Activated CD4-positive, alpha-beta T cell treated with anti-CD3 and anti-CD28 coated beads, Interleukin-2, amount 50 U/mL, for 48 hours (primary cell): ENCODE measurements around the gene SLC25A33.
A peak's percentile ranks its signal among the peaks of the same experiment; 100 is the strongest.
"Not testable (repeated sequence)": the region's sequence is repeated elsewhere in the genome, so short reads cannot be mapped to it uniquely, and the experiment has no call there.

ENCODE experiments used
- DNase-seq, 2 experiments: peaks; one replicate each; pipeline ENCODE4 v3.0.0-alpha.2; 2020

SLC25A33 gene

DNA sequence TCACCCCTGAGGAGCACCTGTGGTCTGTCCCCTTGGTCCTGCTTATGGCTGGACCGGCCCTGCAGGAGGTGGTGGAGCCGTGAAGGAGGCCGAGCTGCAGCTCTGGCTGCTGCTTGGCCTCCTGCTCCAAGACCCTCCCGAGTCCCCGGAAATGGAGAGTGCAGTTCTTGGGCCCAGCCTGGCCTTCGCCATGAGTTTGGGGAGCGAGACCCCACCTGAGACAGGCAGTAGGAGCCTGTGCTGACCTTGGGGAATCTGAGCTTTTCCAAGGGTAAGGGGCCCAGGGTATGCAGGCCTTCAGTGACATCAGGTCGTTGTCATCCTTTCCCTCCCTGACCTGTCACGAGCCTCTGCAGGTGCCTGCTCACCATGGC is 63.5 kb downstream of the SLC25A33 start:
- no peak for DNase-seq

DNA sequence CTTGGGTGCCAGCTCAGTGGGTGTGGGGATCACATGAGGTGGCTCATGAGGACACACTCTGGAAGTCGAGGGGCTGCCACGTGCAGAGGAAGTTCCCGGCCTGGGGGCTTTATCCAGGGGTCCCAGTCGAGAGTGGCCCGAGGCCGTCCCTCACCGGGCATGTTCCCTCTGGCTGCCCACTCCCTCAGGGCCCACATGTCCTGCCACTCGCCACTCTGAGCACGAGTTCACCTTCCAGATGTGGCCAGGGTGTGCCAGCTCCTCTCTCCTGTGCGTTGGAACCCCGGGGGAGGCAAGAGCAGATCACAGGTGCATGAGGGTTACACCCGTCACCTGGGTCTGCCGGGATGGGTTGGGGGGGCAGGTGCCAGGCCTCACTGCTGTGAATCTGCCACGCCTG is 64.0 kb downstream of the SLC25A33 start:
- DNase-seq, result no peak

DNA sequence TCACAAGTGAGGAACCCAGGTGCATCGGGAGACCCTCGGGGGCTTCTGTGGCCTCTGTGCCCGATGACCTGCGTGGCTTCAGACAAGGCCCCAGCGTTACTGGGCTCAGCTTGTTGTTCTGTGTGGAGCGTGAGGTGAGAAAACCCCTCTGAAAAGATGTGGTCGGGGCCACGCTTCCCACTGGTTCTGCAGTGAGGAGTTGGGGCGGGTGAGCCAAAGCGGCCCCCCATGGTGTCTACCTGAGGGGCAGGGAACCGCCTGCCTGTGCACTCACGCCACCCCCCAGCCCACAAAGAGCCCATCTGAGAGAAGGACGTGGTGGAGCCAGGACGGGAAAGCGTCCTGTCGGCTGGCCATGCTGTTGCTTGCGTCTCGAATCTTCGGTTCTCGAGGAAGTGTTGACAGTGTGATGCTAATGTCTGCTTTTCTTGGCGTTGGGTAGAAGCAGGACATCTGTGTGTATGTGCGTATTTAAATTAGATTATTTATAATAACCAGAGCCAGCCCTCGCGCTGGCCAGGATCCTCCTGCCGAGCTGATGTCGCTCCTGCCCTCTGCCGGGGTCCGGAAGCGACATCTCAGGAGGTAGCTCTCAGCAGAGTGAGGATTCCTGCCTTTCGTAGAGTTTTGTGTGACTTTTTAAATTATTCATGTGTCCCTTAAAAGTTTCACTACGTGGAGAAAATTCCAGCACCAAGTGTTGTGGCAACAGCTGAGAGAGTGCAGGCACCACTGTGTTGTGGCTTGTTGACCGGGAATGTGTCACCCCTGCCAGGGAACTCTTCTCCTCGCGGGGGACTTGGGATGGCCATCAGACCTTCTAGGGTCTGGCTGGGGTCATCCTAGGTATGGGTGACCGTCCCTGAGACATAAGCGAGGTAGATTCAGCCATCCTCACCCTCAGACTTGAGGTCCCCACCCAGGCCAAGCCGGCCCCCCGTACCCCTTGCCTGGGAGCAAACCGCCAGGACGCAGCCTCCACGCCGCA is 64.8 kb downstream of the SLC25A33 start:
- DNase-seq, result no peak

GRCh38 chr1:9604836-9605235 is 65.6 kb downstream of the SLC25A33 start:
- no peak for DNase-seq

DNA sequence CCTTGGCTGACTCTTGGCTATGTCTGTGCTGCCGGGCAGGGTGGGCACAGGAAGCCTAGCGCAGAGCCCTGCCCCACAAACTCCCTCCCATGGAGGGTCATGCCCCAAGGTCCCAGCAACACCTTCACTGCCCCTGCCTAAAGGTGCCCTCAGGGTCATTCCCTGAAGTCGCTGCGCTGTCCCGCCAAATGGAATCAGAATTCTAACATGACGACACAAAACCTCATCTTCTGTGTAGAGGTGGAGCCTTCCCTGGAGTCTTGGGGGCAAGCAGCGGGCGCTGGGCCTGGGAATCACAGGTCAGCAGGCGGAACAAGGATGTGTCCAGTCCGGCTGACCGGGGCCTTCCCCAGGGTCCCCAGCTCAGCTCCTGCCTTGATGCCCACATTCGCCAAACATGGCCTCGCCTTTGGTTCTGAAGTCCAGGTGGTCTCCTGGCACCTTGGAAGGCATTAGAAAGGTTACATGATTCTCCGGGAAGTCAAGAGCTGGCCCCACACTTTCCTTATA is 66.7 kb downstream of the SLC25A33 start:
- no peak for DNase-seq

DNA sequence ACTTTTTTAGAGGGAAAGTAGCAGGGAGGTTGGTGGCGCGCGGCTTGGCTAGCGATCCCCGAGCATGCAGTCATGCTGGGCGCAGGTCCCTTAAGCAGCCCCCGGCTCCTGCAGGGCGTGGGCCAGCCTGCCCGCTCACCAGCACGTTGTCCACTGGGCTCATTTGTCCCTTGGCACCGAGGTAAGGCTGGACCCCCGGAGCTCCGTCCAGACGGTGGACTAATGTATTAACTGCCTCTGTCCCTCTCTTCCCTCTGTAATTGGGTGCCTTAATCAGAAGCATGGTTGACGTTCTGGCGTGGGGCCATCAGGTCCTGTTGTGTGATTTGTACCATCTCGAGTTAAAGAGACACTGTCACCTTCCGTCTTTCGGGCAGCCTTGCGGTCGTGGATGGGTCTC is 67.2 kb downstream of the SLC25A33 start:
- DNase-seq, result no peak

DNA sequence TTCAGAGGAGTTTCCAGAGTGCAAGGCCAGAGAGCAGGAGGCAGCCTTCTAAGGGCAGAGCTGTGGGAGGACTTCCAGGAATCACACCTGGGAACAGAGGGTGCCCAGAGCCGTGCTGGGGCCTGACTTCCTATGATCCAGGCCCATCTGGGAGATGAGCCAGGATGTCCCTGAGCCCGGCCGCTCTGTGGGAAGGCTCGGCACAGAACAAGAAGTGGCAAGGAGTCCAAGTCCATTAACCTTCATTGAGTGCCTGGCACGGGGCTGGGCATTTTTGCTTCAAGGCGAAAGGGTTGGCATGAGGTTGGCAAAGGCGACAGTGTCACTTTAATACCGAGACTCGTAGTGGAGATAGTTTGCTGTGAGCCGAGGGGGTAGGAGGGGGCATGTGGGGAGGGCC is 67.7 kb downstream of the SLC25A33 start:
- no peak for DNase-seq

DNA sequence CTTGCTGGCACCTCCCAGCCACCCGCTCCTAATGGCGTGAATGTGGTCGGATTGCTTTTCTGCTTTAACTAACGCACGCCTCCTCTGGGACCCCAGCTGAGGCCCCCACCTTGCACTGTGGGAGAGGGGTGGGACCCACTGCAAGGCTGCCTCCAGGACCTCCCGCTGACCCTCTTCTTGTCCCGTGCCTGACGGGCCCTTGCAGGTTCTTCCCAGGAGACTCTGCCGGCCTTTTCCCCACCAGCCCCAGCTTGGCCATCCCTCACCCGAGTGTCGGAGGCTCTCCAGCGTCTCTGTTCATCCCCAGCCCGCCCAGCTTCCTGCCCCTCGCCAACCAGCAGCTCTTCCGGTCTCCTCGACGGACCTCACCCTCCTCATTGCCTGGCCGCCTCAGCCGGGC is 68.1 kb downstream of the SLC25A33 start:
- no peak for DNase-seq

DNA sequence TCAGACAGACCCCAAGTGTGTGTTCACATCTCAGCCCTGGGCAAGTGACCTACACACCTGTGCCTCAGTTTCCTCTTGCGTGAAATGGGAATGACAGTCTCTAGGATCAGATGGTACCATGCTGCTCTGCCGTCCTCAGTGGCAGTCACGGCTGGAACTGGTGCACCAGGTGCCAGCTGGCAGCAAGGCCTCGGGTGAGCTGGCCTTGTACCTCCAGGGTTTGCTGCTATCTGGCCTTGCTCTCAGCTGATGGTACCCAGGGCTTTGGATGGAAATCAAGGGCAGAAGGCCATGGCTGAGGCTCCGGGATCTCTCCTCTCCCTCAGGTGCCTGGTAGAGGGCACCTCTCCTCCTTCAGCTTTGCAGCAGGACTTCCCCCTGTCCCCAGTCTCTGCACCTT is 70.7 kb downstream of the SLC25A33 start:
- no peak for DNase-seq

GRCh38 chr1:9610548-9610947 is 71.3 kb downstream of the SLC25A33 start:
- DNase-seq, result no peak

DNA sequence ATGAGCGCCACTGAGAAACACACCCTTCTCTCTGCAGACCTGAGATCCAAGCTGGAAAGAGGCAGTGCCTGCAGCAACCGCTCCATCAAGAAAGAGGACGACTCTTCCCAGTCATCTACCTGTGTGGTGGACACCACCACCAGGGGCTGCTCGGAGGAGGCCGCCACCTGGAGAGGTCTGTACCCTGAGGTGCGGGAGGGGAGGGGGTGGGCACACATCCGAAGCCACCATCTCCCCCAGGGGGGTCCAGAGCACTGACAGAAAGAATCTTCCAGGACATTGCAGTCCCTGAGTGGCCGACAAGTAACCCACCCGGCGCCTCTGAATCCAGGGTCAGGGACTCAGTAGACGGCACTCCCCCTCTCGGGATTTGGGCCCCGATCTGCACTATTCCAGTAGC is 72.5 kb downstream of the SLC25A33 start:
- no peak for DNase-seq

DNA sequence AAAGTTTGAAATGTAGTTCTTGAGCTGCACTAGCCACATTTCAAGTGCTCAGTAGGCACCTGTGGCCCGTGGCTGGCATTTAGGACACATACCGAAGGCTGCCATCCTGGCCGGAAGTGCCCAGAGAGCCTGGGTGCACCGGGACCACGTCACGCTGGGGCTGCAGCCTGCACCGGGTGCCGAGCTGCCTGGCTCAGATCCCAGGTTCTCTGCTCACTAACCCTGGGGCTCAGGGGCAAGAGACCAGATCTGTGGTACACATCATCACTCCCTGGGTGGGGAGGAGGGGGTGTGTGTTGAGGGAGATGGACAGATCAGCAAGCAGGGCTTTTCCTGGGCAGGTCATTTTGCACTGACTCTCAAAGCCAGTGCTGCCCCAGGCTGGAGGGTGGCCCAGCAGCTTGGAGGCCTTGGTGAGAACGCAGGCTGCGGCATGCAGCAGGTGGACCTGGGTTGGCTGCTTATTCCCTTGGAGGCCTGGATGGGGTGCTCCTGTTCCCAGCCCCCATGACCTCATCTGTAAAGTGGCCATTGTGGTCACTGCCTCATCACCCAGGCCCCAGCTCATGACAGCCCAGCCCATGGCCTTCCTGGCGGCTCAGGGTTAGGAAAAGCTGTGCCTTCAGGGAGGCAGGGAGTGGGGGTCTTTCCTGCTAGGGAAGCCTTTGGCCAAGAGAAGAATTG is 73.0 kb downstream of the SLC25A33 start:
- DNase-seq, result no peak

- no peak for DNase-seq
Observed at GRCh38 chr1:9612871-9613624, 73.8 kb downstream of the SLC25A33 start.

DNA sequence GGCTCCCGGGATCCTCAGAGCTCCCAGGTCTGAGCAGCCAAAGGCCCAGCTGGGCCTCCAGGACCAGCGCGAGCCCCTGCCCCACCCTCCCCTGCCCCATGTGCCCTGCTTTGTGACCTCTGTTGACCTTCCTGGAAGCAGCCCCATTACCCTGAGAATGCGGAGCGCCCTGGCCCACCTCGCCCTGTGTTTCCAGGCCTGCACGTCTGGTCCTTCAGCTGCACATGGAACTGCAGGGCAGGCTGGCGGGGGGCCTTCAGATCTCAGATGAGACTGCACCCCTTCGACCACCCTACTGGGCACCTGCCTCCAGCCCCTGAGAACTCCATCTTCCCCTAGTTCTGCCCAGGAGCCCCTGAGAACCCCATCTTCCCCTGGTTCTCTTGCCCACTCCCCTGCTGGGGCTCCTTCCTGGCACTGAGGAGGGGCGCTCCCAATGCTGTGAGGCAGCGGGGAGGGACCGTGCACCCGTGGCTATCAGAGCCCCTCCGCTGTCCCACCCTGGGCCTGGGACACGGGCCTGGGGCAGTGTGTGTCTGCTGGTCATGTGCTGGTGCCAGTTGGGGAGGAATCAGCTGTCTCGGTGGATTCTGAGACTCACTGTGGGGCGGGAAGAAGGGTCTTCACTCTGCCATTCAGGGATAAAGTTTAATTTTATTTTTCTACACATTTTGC is 74.5 kb downstream of the SLC25A33 start:
- no peak for DNase-seq

GRCh38 chr1:9615316-9616063 is 76.2 kb downstream of the SLC25A33 start:
- DNase-seq, result peak; percentile 65 to 71

DNA sequence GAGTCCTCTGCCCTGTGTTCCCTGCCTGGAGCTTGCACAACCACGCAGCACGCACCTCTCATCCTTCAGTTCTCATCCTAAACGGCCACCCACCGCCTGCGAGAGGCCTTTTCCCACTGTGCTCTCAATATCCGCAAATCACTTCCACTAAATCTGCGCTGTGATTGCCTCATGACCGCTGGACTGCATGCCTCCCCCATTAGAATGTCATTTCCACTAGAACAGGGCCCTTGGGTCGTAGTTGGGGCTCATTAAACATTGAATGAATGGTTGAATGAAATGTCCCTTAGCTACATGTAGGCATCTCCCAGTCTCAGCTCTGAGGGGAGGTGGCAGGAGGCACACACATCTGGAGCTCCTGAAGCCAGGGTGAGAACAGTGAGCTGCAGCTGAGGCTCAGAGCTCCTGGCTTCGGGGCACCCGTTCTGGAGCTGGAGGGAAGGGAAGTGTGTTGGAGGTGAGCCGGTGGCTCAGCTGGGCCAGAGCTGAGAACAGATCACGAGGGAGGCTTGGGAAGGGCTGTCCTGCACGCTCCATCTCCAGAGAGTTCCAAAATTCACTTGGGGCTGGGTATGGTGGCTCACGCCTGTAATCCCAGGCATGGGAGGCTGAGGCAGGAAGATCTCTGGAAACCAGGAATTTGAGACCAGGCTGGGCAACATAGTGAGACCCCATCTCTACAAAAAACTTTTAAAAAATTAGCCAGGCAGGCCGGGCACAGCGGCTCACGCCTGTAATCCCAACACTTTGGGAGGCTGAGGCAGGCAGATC is 79.8 kb downstream of the SLC25A33 start:
- no peak for DNase-seq

GRCh38 chr1:9621032-9621431 is 81.8 kb downstream of the SLC25A33 start:
- DNase-seq, result no peak

DNA sequence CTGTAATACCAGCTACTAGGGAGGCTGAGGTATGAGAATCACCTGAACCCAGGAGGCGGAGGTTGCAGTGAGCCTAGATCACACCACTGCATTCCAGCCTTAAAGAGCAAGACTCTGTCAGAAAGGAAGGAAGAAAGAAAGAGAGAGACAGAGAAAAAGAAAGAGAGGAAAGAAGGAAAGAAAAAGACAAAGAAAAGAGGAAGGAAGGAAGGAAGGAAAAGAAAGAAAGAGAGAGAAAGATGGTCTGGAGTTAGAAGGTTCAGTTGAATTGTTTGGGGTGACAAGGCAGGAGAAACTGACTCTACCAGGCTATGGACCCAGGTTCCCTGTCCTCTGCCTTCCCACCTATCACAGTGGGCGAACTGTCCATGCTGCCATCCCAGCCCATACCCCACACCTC is 84.8 kb downstream of the SLC25A33 start:
- no peak for DNase-seq

DNA sequence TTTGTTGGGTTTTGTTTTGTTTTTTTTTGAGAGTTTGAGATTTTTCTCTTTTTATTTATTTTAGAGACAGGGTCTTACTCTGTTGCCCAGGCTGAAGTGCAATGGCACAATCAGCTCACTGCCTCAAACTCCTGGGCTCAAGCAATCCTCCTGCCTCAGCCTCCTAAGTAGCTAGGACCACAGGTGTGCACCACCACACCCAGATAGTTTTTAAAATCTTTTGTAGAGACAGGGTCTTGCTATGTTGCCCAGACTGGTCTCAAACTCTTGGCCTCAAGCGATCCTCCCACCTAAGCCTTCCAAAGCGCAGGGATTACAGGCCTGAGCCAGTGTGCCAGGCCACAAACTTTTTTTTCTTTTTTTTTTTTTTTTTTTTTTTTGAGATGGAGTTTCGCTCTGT is 85.8 kb downstream of the SLC25A33 start:
- DNase-seq, result not testable (repeated sequence)

DNA sequence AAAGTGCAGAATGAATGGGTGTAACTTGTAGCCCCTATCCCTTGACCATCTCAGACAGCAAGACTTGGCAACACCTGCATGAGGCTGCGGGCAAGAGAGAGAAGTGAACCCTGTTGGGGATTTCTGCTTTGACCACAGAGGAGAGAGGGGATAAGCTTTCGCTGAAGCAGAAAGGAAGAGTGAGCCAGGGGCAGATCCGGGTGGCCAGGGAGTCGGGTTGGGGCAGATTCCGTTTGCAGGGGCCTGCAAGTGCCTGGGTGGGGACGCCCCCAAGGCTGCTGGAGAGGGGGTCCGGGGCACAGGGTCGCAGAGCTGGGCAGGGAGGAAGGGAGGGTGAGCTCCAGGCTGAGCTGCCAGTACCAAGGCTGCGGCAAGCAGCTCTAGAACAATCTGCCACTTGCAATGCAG is 86.9 kb downstream of the SLC25A33 start:
- peak; percentile 25 to 28 for DNase-seq
